Raji (cell line): ENCODE data around the gene NFIA.

Experiments
- POLR2A ChIP-seq: IDR thresholded peaks from 2 replicates; pipeline ENCODE4 v1.6.1; 2011; ENCODE audit warnings: low read depth, low read length, control low read depth; ENCODE audit not compliant: insufficient read depth

Gene NFIA

DNA sequence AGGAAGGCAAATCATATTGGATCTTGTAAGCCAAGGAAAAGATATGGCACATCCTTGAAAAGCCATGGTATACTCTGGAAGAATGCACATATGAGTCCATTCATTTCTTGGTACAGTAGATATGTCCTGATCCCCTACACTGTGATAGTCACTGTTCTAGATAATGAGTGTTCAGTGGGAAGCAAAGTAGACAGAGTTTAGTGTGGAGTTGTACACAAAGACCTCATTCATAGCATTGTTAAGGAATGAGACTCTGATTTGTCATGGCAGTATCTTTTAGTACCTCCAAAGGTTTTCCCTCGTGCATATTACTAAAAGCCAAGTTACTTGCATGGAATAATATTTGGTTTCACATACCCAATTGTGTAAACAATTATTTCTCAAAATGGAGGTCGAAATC, 204.7 kb downstream of the NFIA start:
- TF ChIP-seq POLR2A, result no peak

GRCh38 chr1:61287734-61288133, 205.4 kb downstream of the NFIA start:
- no peak for TF ChIP-seq POLR2A

- no peak for TF ChIP-seq POLR2A
Measured at GRCh38 chr1:61289232-61290098, 207.1 kb downstream of the NFIA start.

GRCh38 chr1:61290525-61290924, 208.2 kb downstream of the NFIA start:
- no peak for TF ChIP-seq POLR2A

- no peak for TF ChIP-seq POLR2A
Measured at GRCh38 chr1:61293197-61293596, 210.8 kb downstream of the NFIA start.

DNA sequence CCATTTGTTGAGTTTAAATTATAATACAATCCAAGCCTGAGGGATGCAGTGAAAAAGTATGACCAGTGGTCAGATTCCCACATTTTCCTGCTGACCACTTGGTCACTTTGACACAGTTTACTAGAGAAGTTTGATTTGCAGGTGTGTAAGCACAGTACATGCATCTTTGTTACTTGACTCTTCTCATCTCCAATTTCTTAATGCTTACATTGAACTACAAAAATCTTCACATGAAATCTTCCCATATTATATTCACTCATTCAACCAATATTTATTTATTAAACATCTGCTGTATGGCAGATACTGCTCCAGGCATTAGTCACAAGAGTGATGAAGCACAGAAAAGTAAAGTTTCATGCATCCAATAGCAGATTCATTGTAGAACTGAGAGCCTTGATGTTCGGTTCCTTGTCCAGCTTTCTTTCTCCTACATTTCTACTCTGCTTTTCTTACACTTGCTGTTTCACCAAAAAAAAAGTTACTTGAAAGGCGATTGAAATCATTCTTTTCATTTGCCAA, 211.7 kb downstream of the NFIA start:
- TF ChIP-seq POLR2A, result no peak

- no peak for TF ChIP-seq POLR2A
Measured at GRCh38 chr1:61294930-61295329, 212.6 kb downstream of the NFIA start.

DNA sequence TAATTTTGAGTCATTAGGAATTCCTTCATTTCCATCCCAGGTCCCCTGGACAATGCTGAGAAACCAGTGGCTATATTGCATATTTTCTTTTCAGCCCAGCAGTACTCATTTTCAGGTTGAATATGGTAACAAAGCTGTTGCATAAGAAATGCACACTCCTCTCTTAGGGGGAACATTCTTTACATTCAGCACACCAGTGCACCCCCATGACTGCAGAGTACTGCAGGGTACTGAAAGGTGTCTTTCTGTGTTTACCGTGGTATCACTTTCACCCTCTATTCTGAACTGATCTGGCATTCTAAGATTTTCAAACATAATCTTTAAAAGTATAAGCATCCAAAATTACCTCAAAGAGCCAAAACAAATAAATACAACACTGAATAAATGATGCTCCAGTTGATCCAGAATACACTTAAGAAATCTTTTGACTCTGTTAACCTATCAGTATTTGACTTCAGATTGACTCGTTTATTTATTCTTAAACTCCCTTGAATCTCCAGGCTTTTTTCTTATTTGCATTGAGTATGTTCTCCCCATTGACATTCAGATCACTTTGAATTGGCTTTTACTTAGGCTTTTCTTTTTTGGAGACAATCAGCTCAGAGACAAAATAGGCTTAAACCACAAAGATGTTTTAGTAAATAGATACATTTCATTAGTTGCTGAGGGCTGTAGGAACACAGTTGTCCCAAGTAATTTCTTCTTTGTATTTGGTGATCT, 213.6 kb downstream of the NFIA start:
- TF ChIP-seq POLR2A, result no peak

GRCh38 chr1:61297887-61298286, 215.5 kb downstream of the NFIA start:
- TF ChIP-seq POLR2A, result no peak

DNA sequence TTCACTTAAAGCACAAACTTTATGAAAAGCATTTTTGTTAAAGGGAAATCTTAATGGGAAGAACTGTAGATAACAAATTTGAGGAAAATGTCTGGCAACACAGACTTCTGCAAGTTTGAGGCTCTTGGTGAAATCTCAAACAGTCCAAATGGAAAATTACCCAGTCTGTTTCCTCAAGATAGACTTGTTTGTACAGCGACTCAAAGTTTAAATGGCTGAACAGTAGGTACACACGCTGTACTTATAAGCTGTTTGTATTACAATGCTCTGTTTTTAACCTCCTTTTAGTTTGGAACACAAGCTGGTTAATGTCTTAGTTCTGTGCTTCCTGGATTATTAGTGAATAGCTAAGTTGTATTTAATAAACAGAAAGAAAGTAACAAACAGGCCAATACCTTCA, 217.1 kb downstream of the NFIA start:
- no peak for TF ChIP-seq POLR2A

- TF ChIP-seq POLR2A, result no peak
Measured at GRCh38 chr1:61300899-61301298, 218.5 kb downstream of the NFIA start.

GRCh38 chr1:61301824-61302657, 219.7 kb downstream of the NFIA start:
- no peak for TF ChIP-seq POLR2A

- TF ChIP-seq POLR2A, result no peak
Measured at GRCh38 chr1:61307422-61308142, 225.2 kb downstream of the NFIA start.

GRCh38 chr1:61310057-61310456, 227.7 kb downstream of the NFIA start:
- TF ChIP-seq POLR2A, result no peak

DNA sequence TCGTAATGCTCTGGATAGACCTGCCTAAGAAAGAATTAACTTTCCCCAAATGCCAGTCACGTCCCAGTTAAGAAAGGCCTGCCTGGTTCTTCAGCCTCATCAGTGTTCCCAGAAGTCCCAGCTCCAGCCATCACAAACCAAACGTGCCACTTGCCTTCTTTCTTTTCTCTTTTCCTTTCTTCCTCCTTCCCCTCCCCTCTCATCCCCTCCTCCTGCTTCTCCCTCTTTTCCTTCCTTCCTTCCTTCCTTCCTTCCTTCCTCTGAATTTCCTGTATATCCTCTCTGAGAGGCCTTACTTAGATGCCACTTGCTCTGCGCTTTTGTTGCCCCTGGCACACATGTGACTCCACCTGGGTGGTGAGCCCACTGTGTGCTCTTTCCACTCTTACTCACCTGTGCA, 228.2 kb downstream of the NFIA start:
- TF ChIP-seq POLR2A, result no peak

GRCh38 chr1:61313906-61314422, 231.6 kb downstream of the NFIA start:
- TF ChIP-seq POLR2A, result no peak
